GM10266 (cell line): ENCODE data around the gene VGLL3.

ENCODE experiments used
- DNase-seq: peaks from one replicate; pipeline ENCODE4 v3.0.0; 2012; ENCODE audit errors: extremely low spot score
- CTCF ChIP-seq: IDR thresholded peaks from 2 replicates; pipeline ENCODE4 v1.5.1; 2012; ENCODE audit warnings: mild to moderate bottlenecking, low read depth; ENCODE audit not compliant: control insufficient read depth, insufficient read depth; ENCODE audit errors: missing control alignments

Gene VGLL3

GRCh38 chr3:86934851-86935250 is 56.1 kb downstream of the VGLL3 start:
- no peak for TF ChIP-seq CTCF
- no peak for DNase-seq

DNA sequence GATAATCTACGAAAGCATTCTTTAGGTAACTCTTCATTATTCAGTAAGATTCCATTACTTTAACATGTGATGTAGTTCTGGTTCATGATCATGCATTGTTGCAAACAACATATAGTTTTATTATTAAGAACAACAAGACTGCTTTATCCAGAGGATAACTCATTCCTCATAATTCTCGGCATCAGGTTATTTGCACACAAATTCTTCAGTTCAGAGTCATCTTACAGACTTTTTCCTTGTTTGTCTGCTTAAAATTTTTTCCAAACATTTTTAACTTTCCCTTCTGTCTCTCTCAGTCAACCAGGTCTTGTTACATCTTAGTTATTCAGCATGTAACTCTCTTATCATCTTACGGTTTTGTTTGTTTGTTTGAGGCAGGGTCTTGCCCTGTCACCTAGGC is 60.1 kb downstream of the VGLL3 start:
- TF ChIP-seq CTCF: no peak
- no peak for DNase-seq

DNA sequence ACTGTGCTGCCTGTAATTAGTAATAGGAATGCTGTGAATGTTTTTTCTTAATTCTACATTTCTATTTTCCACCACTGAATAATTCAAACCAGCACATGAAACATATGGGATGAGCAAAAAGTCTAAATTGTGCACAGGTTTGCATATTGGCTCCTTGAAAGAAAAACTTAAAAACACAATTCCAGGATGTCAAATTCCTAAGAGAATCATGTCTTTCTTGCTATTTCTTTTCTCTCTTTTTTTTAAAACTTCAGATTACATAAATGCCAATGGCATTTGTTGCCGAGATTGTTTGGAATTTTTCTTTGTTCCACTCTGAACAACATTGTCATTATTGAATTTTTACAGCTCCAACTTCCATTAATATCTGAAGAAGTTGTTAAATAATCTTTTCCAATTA is 60.8 kb downstream of the VGLL3 start:
- DNase-seq: no peak
- TF ChIP-seq CTCF: no peak

GRCh38 chr3:86929046-86929445 is 61.9 kb downstream of the VGLL3 start:
- DNase-seq: no peak
- TF ChIP-seq CTCF: no peak

- no peak for DNase-seq
- TF ChIP-seq CTCF: no peak
Measured at GRCh38 chr3:86923071-86923491, 67.9 kb downstream of the VGLL3 start.

GRCh38 chr3:86921971-86922680 is 68.8 kb downstream of the VGLL3 start:
- no peak for DNase-seq
- TF ChIP-seq CTCF: no peak

DNA sequence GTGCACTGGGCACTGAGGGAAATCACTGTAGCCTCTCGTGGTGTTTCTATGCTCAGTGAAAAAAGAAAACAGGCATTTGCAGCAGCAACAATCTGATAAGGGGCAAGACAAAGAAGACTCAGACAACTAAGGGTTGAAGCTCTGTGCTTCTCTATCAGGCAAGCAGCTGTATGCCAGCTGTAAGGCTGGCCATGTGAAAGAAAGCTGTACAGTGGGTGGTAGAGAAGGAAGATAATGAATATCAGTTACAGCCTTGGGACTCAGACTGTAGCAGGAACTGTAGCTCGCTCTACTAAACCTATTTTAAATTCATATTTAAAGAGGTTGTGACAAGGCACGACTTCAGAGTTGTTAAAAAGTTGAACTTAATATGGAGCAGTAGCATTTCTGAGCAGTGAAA is 76.3 kb downstream of the VGLL3 start:
- TF ChIP-seq CTCF: no peak
- no peak for DNase-seq
